GM19395 (cell line): Measurements from ENCODE around the gene NPHP4.
"Not testable (repeated sequence)": the region's sequence is repeated elsewhere in the genome, so short reads cannot be mapped to it uniquely, and the experiment has no call there.

Experiments used
- ATAC-seq: cut with Tn5 transposase; IDR thresholded peaks from one replicate; pipeline ENCODE4 v1.9.1; 2021; ENCODE audit warnings: mild to moderate bottlenecking, moderate library complexity; ENCODE audit not compliant: unreplicated experiment

NPHP4 gene

DNA sequence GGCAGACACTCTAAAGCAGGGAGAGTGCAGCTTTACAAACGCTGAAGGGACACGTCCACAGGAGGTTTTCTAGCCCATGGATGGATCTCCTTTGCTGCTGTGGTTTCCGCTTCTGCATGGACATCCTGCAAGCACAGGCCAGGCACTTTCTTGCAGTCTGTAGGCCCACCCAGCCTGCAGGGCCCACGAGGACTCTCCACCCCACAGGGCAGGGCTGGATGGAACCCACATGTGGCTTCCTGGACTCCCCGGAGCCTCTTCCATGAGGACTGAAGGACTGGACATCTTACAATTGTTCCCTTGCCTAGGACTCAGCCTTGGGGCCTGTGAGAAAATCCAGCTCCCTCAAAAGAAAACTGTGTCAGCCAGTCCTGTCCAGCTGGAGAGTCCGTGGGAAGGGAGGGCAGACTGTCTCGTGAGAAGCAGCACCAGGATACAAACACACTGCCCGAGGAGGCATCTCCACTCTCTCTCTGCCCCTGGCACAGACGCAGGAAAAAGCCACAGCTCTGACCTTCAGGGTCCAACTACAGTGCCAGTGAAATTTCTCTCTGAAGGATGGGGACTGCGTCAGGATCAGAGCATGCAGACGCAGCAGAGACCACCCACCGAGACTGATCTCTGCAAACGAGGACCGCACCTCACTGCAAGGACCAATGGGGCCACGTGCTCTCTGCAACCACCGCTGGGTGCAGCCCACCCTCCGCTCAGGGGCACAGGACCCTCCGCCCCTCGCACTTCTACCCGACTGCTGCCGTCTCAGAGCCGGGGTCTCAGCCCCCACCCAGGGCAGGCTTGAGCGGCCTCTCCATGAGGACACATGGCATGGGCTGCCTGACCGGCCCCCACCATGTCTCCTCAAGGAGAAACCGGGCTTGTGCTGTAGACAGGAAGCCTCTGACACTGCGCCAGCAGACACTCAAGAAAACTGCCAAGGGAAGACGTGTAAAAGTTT, 130.1 kb downstream of the NPHP4 start:
- ATAC-seq = no peak

DNA sequence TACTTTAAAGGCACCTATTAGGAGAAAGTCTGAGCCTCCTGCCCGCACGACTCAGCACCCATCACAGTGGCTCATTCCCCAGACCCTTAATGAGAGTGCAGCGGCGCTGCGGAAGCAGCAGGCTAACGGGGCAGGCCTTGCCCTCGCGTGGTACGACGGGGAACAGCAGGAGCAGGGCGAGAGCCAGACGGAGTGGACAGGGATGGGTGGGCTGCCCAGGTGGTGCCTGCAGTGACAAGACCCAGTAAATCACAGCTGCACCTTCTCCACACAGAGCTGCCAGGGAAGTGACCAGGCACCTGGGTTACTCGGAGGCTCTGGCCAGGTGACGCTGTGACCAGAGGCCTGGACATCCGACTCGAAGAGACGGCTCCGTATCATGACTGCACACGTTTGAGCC, 131.9 kb downstream of the NPHP4 start:
- no peak for ATAC-seq

DNA sequence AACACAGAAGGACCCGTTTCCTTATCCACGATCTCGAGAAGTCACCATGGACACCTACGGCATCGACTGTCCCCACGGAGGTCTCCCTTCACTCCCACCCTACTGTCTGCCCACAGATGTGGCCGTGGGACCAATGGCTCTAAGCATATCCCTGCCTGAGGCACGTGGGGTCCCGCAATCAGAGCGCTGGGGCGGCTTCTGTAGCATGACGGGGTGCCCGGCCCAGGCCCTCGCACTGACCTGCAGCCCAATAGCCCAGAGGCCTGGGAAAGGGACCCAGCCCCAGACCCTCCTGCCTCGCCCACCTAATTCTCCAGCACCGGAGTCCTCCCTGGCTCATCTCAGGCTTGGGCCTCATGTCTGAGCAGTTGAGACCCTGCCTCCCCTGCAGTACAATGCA, 132.5 kb downstream of the NPHP4 start:
- ATAC-seq = no peak

DNA sequence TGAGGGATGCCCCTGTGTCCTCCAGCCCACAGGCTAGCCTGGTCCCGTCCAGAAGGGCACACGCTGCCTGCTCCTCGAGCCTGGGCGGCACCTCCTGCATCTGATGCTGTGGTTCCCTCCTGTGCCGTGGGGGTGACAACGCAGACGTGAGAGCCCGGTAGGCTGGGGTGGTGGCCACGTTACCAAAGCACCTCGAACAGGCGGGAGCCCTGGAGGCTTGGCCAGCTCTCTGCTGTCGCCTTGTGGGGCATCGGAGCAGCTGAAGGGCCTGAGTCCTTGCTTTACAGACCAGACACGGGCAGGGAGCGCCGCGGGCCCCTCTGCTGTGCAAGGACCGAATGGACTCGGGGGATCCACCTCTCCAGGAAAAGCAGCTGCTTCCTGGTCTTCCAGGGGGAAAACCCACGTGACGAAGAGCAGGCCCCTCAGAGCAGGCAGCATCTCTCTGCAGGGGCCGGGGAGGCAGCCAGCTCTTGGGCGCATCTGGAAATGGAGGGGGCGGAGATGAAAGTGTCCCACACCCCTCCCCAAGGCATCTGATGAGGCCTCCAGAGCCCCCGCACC, 133.3 kb downstream of the NPHP4 start:
- no peak for ATAC-seq

DNA sequence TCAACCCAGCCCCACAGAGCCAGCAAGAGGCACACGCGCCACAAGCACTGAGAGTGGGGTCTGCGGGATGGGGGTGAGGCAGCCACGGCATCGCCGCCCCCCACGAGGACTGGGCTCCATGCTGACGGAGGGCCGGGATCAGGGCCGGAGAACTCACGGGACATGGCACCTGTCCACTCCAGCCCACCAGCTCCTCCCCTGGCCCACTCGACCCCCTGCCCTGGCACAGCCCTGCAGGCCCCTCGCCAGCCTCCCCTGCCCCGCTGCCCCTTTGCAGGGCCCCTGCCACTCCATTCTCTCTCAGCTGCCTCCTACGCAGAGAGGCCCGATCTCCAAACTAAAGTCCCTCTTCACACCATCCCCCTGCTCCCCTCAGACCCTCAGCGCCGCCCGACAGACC, 134.0 kb downstream of the NPHP4 start:
- no peak for ATAC-seq

DNA sequence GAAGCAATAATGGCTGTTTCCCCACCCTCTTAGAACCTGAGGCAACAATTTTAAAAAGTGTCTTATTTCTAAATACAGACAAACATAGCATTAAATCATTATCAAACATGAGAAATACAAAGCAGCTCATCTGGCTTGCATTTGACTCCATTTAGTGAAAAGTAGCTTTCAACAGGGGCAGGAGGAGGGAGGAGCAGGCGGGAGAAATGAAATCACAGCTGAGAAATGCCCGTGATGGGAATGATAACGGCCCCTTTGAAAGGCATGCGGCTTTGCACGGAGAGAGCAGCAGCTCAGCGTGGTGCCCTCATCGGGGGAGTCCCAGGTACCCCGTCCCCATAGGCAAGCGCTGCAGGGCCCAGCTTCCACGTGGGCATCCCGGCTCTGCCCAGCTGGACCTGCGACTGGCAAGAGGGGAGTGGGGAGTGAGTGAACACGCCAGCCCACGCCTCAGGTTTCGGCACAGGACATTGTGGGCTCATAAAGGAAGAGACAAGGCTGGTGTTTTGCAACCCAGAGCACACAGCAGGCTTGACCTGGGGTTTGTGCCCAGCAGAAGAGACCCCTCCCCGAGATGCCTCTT, 134.6 kb downstream of the NPHP4 start:
- ATAC-seq = no peak

DNA sequence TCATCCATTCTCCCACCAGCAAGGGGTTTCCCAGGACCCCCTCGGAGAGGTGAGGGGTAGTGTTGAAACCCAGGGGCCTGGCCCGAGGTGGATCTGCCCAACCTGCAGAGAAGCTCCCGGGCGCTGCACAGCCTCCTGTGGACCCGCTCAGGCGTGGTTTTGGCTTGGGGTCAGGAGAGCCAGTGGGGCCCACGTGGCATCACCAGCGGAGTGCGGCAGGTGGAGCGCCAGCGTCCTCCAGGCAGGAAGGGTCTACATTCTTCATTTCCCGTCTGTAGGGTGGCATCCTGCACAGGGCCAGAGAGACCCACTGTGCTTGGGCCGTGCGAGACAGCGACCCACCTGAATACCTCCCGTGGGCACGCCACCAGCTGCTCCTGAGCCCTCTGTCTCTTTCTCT, 135.2 kb downstream of the NPHP4 start:
- no peak for ATAC-seq

DNA sequence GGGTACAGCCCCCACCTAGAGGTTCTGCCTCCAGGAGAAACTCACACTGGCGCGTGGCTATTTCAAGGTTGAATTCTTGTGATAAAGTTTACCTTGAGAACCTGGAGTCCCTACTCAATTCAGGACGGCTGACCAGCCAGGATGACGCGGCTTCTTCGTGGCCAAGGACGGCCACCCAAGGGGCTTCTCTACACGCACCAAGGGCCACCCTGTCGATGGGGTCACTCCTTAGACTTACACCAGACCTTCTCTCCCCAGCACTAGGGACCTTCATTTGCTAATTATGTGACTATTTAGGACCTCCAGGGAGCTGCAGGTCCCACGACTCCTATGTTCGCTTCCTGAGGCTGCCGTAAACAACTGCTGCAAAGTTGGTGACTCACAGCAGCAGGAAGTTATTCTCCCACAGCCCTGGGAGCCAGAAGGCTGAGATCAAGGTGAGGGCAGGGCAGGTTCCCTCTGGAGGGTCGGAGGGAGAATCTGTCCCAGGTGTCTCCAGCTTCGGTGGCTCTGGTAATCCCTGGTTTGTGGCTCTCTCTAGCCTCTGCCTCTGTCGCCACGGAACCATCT, 135.9 kb downstream of the NPHP4 start:
- no peak for ATAC-seq

DNA sequence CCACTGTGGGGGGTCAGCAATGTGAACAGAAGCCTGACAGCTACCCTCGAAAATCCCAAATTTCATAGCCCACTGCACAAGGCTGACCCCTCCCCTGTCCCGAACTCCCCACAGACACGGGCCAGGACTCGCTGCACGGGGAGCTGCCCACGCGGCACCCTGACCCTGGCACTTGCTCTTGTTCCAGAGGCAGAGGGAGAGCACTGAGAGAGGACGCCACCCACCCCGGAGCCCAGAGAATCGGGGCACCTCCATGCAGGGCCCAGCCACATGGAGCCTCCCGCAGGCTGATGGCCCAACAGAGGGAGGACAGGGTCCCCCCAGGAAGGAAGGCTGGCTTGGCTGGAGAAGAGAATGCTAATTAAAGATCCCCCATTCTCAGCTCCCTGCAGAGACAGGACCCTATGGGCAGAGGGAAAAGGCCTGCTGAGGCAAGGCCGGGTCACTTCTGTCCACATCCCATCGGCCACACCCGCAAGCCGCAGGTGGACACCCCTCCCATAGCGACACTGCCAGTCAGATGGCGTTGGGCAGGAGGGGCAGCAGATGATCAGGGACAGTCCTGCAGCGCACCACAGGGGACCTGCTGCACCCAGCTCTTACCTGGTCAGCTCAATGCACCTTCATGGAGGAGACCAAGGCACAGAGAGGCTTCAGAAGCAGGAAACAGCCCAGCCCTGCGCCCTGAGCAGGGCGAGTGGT, 136.9 kb downstream of the NPHP4 start:
- ATAC-seq = no peak

DNA sequence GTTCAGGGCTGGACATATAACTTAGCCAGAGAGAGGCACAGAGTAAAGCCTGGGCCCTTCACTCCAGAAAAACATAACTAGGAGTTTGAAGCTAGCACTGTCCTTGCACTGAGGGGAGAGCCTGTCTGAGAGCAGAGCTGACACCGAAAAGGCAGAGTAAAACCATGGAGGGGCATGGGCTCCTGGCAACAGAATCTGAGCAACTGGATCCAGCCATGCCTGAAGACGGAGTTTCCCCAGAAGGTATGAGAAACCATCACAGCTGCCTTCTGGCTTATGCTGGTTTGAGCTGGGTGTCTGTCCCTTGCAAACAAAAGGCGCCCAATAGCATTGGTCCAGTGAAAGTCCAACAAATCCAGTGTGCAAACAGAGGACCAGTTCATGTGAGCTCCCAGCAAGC, 137.5 kb downstream of the NPHP4 start:
- no peak for ATAC-seq

DNA sequence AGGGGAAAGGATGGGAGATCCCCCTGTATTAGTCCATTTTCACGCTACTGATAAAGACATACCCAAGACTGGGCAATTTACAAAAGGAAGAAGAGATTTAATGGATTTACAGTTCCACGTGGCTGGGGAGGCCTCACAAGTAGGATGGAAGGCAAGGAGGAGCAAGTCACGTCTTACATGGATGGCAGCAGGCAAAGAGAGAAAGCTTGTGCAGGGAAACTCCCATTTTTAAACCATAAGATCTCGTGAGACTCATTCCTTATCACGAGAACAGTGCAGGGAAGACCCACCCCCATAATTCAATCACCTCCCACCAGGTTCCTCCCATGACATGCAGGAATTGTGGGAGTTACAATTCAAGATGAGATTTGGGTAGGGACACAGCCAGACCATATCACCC, 138.4 kb downstream of the NPHP4 start:
- ATAC-seq = not testable (repeated sequence)

DNA sequence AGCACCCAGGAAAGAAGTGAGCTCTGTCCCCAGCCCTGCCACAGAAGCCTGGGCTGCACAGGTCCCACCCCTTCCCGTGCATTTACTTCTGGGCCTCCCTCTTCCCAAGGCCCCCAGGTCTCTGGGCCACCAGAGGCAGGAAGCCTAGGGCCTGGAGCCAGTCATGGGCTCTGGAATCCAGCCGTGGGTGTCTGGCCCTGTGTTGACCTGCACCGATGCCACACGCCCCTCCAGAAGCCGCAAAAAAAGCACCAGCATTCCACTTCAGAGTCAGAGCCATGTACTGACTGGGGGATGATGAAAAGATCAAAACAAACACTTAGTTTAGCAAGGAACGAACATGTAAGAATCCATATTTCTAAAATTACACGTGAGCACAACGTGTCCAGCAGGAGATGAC, 141.7 kb downstream of the NPHP4 start:
- no peak for ATAC-seq

DNA sequence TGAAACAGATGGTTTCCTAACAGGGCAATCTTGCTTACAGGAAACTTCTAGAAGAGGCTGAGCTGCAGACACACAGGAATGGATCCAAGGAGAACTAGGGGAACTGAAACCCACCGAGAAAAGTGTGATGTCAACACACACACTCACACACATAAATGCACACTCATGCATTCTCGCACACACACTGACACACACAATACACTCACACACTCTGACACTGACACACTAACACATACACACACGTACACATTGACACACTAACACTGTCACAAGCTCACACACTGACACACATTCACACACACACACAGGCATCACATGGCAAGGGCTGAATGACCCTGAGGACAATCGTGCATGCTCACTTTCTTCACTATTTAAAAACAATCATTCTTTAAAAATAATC, 142.7 kb downstream of the NPHP4 start:
- ATAC-seq = no peak

DNA sequence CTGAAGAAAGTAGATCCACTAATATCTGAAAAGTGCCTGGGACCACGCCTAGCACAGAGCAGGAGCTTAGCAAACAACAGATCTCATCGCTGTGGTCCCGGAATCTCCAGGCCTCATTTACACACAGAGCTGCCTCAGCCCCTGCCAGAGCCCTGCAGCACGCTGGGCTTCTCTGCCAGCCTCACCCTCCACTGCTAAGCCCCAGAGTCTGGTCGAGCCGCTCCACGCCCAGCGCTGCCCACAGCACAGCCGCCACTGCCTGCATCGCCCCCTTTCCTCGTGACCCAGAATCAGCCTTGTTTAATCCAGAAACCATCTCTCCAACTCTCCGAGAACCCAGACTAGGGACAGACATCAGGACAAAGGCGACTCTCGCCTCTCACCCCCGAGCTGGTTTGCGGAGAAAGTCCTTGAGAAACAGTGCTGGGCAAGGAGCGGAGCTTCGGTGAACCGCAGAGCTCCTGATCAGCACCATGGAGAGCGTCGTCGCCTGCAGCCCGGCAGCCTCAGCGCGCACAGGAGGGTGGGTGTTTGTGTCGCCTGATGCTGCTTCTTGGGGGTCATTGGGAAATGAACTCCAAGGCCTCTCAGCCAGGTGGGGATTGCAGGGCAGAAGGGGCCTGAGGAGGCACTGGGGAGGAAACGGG, 145.1 kb downstream of the NPHP4 start:
- ATAC-seq = no peak

DNA sequence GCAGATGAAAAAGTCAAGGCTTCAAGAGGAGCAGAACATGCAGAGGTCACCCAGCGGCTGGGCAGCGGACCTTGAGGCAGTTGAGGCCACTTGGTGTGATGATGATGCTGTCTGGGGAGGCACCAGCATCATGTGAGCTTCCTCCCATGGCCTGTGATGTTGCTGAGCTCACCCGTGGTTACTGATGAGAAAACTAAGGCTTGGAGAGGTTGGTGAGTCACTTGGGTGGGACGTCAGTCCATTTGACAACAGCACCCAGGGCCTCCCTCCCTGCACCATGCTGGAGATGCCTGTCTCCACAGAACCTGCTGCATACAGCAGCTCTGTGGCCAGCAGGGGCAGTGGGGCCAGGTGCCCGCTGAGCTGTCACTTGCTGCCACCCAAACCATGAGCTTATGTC, 146.8 kb downstream of the NPHP4 start:
- ATAC-seq = no peak

DNA sequence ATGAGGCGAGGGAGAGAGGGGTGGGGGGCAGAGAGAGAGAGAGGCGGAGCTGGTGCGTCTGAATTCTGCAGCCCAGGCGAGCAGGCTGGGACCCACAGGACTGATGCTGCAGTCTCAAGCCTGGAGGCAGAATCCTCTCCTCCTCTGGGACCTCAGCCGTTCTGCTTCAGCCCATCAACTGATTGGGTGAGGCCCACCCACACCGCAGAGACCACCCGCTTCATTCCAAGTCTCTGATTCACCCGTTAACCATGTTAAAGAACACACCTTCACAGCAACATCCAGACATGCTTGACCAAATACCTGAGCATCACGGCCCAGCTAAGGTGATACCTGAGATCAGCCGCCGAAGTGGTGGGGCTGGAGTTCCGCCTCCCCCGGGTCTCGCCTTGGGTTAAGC, 147.8 kb downstream of the NPHP4 start:
- ATAC-seq = no peak

DNA sequence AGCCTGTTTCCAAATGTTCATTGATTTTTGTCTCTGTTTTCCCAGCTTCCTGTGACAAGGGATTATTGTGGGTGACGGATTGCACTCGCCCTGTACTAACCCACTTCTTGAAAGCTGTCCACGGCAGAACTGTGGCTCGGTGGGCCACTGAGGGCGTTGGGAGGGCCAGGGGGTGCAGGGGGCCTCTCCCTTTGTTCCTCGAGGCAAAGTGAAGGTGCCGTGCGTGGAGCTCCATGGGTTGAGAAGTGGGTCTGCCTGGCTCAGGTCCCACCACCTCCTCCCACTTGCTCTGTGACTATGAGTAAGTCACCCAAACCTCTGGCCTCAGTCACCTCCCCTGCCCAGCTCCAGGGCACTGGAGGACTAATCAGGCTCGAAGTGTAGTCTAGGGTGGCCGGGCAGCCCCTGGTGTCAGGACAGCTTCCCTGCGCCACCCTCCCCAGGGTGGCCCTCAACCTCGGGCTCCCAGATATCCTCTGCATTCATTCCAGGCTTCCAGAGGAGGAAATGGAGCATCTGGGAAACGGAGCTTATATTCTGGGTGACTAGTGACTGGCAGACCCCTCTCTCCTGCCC, 148.6 kb downstream of the NPHP4 start:
- ATAC-seq = no peak

DNA sequence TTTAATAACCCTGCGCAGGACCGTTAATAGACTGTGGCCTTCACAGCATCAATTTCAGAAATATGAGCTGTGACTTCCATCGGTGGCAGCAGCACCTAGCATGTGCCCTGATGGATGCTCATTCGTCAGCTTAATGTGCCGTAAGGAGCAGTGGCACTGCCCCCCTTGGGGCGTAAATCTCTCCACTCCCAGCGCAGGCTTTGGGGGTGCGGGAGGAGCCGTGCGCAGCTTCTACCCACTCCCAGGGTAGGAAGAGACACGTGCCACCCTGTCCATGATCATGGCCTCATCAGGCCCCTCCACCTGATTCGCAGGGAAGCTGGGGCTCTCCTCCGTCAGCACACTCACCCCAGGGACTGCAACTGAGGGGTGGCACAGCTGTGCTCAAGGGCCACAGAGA, 149.5 kb downstream of the NPHP4 start:
- no peak for ATAC-seq

DNA sequence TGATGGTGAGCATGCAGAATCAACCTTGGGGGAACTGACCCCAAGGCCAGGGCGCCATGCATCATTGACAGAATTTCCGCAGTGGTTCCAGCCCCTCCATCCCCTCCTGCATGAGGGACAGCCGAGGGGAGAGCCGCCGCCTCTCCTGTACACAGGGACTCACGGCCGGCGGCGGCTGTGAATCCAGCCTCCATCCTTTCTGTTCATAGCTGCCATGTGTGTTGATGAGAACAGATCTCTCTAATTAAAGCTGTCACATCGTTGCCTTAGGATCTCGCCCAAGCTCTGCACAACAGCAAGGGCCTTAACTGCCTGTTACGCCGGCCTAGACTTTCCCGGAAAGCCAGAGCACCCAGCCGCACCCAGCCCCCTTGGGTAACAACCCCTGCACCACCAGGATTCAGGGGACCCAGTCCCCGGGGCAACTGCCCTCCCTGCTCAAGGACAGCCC, 151.6 kb downstream of the NPHP4 start:
- ATAC-seq = no peak

DNA sequence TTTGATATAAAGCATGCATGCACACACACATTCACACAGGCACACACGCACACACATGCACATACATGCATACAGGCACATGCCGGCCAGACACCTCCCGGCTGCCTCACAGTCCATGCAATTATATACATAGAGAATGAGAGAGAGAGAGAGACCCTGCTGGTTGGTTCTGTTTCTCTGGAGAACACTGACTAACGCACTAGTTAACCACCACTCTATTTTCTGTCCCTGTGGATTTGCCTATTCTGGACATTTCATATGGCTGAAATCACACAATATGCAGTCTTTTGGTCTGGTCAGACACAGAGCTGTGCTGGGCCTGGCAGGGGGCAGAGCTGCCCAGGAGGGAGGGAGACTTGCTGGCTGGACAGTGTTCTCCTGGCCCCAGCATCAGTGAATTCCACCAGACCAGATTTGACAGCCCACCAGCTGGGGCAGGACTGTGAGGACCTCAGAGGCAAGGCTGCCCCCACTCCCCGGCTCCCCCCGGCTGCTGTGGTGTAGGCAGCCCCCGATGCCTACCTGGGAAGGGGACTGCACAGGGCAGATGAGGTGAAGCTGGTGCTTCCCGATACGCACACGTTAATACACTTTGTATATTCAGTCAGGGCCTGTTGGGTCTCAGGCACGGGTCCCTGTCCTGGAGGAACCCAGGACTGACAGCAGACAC, 152.2 kb downstream of the NPHP4 start:
- no peak for ATAC-seq
